GM12891 (cell line): ENCODE results near the gene PSME3.

ENCODE experiments used
- POLR2A ChIP-seq: IDR thresholded peaks from 2 replicates; pipeline ENCODE4 v1.6.1; 2011; ENCODE audit warnings: low read depth, low read length, control low read depth
- TAF1 ChIP-seq: IDR thresholded peaks from 2 replicates; pipeline ENCODE4 v1.6.1; 2011; ENCODE audit warnings: low read depth, low read length, control low read depth

- TF ChIP-seq TAF1 (no peak), POLR2A (no peak)
These were observed 60.2 kb downstream of the PSME3 start for GRCh38 chr17:42893359-42893758.
